RKO (cell line): Measurements from ENCODE around the gene TTYH1.

Source experiments
- DNase-seq: peaks from one replicate; pipeline ENCODE4 v3.0.0-alpha.2; 2016; ENCODE audit warnings: low spot score

TTYH1 gene

DNA sequence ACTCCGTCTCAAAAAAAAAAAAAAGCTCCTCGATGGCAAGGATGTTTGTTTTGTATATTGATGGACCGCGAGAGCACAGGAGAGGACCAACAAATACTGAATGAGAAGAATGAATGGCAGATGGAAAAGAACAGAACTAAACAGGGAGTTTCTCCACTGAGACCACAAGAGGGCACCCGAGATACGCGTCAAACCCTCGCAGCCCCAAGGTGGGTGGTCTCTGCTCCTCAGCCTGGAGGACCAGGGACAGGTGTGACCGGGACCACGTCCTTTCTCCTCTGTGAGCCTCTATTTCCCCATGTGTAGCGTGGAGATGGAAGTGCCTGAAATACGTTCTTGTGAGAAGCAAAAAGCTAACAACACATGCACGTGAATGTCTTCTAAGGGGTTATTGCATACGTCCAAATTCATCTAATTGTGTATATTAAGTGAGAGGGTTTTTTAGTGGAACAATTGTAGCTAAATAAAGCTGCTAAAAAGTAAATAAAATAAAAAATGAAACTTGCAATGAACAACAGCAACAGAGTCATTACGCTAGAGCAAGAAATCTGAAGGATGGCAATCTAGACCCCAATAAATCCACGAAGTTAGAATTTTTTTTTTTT lies 66.2 kb downstream of the TTYH1 start:
- DNase-seq: no peak

DNA sequence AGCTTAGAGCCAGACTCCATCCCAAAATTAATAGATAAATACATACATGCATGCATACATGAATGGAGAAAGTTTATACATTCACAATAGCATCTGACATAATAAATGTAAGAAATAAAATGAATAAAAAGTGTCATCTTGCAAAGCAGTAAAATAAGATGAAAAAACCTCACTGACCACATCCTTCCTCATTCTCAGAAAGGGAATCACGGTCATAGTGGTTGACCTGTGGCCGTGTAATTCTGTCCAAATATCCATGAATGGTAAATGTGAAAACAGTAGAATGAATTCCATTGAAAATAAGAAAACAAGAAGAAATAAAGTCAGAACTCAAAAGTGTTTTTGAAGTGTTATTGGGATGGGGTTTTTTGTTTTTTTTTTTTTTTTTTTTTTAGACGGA lies 67.6 kb downstream of the TTYH1 start:
- DNase-seq: no peak

DNA sequence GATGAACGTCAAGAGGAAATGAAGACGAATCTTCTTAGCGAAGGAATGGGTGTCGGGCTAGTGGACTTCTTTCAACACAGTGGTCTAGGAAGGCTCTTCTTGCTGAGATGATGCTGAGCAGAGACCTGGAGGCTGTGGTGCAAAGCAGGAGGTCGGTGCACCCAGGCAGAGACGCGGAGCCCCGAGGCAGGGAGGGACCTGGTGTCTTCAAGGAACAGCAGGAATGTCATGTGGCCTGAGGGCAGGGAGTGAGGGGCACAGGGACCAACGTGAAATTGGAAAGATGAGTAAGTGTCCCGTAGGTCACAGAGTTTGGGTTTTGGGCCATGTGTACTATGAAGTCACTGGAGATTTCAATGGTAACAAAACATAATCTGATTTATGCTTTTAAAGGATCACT lies 69.2 kb downstream of the TTYH1 start:
- DNase-seq: no peak

DNA sequence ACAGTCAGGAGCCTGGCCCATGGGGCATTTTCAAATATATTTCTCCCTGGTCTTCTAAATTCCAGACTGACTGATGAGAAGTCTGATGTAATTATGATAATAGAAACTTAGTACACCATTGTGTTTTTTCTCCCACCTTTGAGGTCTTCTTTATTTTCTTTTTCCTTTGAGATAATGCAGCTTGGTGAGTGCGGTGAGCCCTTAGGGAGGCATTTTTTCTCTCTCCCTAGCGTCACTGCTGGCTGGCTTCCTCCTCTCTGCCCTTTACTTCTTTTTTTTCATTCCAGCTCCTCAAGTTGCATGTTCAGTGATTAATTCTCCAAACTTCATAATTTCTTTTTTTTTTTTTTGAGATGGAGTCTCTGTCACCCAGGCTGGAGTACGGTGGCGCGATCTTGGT lies 70.6 kb downstream of the TTYH1 start:
- no peak for DNase-seq
